Measurements from ENCODE around the gene TCEA2.

TCEA2 gene

GRCh38 chr20:64035933-64036345 lies 27.1 kb upstream of the TCEA2 start, which contains the start of gene C20orf204:
C20orf204 (plus strand) TSS chr20:64036182; CDS start chr20:64036324, 142 bp downstream.
- DNase-seq (ENCODE audit: low read depth): no peak

GRCh38 chr20:64036346-64037198 lies 26.4 kb upstream of the TCEA2 start:
- DNase-seq (ENCODE audit: low read depth): no peak

- DNase-seq (ENCODE audit: low read depth): no peak
Observed at GRCh38 chr20:64037199-64037497, 25.9 kb upstream of the TCEA2 start.

GRCh38 chr20:64037498-64038213 lies 25.3 kb upstream of the TCEA2 start:
- DNase-seq (ENCODE audit: low read depth): no peak

GRCh38 chr20:64038224-64038564 lies 24.8 kb upstream of the TCEA2 start:
- DNase-seq (ENCODE audit: low read depth): no peak

- no peak for DNase-seq (ENCODE audit: low read depth)
Observed at GRCh38 chr20:64038565-64039292, 24.3 kb upstream of the TCEA2 start.

GRCh38 chr20:64039293-64040160 lies 23.5 kb upstream of the TCEA2 start:
- no peak for DNase-seq (ENCODE audit: low read depth)

- DNase-seq (ENCODE audit: low read depth): no peak
Observed at GRCh38 chr20:64040231-64041039, 22.6 kb upstream of the TCEA2 start.

- no peak for DNase-seq (ENCODE audit: low read depth)
Observed at GRCh38 chr20:64041040-64041780, 21.8 kb upstream of the TCEA2 start.

- no peak for DNase-seq (ENCODE audit: low read depth)
Observed at GRCh38 chr20:64041781-64042053, 21.3 kb upstream of the TCEA2 start.

GRCh38 chr20:64042054-64042781 lies 20.8 kb upstream of the TCEA2 start:
- DNase-seq (ENCODE audit: low read depth): no peak

- no peak for DNase-seq (ENCODE audit: low read depth)
Observed at GRCh38 chr20:64043768-64044167, 19.2 kb upstream of the TCEA2 start.

GRCh38 chr20:64044484-64045247 lies 18.3 kb upstream of the TCEA2 start:
- no peak for DNase-seq (ENCODE audit: low read depth)

- DNase-seq (ENCODE audit: low read depth): no peak
Observed at GRCh38 chr20:64045346-64046011, 17.5 kb upstream of the TCEA2 start.

- DNase-seq (ENCODE audit: low read depth): no peak
Observed at GRCh38 chr20:64047046-64047389, 16.0 kb upstream of the TCEA2 start.

GRCh38 chr20:64047968-64048401 lies 15.0 kb upstream of the TCEA2 start:
- DNase-seq (ENCODE audit: low read depth): no peak

- no peak for DNase-seq (ENCODE audit: low read depth)
Observed at GRCh38 chr20:64048402-64049044, 14.5 kb upstream of the TCEA2 start.
